SKM-1 (cell line): ENCODE measurements around the gene HNF1A.
"Not testable (repeated sequence)": the region's sequence is repeated elsewhere in the genome, so short reads cannot be mapped to it uniquely, and the experiment has no call there.

Source experiments
- DNase-seq: peaks from one replicate; lab custom pipeline; 2025; ENCODE audit not compliant: unreplicated experiment; lab: John Stamatoyannopoulos, UW

HNF1A gene

DNA sequence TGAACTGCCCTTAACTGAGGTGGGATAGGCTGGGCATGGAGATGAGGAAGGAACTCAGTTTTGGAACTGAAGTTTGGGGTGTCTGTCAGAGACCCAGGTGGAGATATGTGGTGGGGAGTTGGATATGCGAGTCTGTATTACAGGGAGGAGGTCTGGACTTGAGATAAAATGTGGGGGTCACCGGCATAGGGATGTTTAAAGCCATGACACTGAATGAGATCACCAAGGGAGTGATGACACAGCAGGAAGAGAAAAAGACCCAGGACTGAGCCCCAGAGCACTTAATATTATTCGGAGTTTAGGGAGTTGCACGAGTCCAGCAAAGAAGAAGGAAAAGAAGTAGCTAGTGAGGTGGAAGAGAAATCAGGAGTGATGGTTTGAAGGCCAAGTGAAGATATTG is 64.7 kb downstream of the HNF1A start:
- no peak for DNase-seq

DNA sequence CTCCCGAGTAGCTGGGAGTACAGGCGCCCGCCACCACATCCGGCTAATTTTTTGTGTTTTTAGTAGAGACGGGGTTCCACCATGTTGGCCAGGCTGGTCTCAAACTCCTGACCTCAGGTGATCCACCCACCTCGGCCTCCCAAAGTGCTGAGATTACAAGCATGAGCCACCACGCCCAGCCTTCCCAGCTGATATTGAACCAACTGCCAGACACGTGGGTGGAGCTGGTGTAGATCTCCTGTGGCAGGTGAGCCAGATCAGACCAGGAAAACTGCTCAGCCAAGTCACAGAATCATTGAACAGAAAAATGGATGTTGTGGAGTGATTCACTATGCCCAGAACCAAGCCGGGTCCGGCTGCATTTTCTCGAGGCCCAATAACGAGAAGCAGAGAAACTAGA is 69.1 kb downstream of the HNF1A start:
- DNase-seq: not testable (repeated sequence)

DNA sequence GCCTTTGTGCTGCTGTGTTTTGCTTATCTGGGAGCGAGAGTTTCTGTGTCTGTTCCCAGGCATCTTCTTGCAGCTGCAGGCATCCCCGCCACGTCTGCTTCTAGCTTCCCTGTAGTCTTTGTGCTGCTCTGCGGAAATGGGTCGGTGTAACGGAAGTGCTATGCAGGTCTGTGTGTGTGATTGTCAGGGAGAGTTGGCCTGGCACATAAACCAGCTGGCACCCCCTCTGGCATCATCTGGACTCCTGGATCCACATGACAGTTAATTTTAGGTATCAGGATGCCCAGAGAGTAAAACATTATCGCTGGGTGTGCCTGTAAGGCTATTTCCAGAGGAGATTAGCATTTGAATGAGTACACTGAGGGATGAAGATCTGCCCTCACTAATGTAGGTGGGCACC is 70.1 kb downstream of the HNF1A start:
- DNase-seq: no peak

DNA sequence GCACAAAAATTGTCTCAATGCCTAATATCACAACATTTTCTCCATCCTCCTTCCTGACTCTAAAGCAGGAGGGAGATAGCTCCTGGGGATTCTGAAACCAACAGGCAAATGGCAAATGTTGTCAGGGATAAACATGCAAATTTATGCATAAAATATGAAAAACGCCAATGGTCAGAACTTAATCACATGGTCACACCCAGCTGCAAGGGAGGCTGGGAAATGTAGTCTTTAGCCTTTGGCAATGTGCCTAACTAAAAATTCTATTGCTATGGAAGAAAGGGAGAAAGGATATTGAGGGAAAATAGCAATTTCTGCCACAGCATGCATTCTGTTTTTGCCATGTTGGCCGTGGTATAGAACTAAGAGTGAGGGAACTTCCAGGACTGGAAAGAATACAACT is 72.4 kb downstream of the HNF1A start:
- no peak for DNase-seq
